HuH-7 (cell line): ENCODE results near the gene MAGI2.
"Not testable (repeated sequence)": the region's sequence is repeated elsewhere in the genome, so short reads cannot be mapped to it uniquely, and the experiment has no call there.

ENCODE experiments used
- DNase-seq: peaks from one replicate; pipeline ENCODE4 v3.0.0; 2011; ENCODE audit warnings: low spot score

Gene MAGI2

DNA sequence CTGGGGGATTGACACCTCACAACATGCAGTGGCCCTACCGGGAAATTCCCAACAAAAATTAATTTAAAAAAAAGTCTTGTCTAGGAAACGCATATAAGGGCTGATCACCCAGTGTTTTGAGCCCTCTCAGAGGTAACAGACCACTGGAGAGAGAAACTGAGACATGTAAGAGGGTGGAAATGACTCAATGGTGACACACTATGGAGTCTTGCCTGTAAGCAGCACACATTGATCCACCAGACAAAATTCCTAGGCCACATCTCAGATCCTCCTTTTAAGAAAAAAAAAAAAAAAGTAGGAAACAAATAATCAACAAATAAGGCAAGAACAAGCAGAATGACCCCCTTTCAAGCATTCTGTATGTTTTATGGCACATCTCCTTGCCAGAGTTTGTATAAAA lies 296.2 kb downstream of the MAGI2 start:
- no peak for DNase-seq

DNA sequence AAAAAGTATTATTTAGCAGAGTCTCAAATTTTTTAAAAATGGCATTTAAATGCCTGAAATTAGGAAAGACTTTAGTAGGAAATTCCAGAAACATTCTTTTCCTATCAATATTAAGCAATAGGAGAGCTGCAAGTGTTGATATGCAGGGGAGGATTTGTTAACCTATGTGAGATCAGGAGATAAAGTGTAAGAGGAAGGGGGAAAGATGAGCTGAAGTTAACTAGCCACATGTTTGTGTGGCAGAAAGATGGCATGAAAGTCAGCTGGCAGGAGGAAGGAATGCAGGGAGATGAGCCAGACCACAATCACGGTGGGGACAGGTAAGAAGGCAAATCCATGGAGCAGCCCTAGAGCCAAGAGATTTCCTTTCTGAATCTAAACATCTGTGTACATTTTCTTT lies 303.6 kb downstream of the MAGI2 start:
- no peak for DNase-seq

DNA sequence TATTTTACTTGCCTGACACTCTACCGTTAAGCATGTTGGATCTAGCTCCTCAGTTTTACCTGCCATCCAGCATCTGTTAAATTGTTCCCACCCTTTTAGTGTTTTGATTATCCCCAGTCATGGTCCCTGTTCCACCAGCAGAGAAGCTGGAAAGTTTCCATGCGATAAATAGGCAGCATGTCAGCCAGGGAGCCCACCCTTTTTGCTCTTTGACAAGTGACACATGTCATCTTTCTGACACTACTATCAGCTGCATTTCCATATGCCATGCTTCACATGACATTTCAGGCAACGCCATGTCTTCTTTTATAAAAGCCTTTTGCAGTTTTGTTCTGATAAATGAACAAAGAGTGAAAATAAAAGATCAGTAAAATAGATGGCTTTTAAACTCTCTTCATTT lies 310.8 kb downstream of the MAGI2 start:
- no peak for DNase-seq

DNA sequence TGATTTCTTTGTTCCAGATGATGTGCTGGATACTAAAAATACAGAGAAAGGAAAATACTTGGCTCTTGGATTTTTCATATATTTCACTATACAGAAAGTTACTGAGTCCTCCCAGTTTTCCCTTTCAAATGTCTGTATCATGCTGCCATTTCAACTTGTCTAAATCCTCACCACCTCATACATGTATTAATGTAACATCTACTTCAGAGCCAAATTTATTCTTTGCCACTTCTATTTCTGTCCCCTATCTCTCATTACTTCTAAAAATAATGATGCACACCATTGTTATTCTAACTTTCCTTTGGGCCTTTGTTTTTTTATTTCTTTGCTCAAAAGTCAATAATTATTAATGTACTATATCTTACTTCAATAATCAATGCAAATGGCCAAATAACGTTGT lies 312.2 kb downstream of the MAGI2 start:
- no peak for DNase-seq

DNA sequence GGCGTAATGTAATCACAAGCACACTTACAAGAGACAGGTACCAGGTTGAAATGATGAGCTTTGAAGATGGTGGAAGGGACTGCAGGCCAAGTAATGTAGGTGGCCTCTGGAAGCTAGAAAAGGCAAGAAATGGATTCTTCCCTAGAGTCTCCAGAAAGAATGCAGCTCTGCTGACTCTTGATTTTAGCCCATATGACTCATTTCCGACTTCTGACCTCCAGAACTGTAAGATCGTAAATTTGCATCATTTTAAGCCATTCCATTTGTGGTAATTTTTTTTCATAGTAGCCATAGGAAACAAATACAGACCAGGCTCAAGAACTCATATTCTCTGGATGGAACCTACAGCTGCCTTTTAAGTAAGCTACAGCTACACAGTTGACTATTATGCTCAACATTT lies 315.5 kb downstream of the MAGI2 start:
- DNase-seq, result no peak

DNA sequence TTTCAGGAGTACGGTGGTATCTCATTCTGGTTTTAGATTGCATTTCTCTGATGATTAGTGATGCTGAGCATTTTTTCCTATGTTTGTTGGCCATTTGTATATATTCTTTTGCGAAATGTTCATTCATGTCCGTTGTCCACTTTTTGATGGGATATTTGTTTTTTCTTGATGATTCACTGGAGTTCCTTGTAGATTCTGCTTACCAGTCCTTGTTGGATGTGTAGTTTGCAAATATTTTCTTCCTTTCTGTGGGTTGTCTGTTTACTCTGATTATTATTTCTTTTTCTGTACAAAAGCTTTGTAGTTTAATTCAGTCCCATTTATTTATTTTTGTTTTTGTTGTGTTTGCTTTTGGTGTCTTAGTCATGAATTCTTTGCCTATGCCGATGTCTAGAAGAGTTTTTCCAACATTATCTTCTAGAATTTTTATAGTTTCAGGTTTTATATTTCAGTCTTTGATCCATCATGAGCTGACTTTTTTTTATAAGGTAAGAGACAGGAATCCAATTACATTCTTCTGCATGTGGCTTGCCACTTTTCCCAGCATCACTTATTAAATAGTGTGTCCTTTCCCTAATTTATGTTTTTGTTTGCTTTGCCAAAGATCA lies 320.5 kb downstream of the MAGI2 start:
- no peak for DNase-seq

DNA sequence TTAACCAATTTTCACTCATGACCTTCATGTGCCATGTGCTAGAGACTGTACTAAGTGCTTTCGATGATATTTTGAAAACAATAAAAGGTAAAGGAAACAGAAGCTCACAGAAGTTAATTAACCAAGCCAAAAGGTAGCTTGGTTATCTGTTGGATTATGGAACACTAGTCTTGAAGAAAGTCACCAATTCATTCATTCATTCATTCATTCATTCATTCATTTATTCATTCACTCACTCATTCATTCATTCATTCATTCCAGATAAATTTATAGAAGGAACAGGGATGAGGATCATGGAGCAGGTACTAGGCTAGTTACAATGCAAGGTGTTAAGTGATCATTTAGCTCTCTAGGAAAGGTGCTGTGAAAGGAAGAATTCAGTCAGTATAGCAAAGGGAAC lies 322.8 kb downstream of the MAGI2 start:
- no peak for DNase-seq

DNA sequence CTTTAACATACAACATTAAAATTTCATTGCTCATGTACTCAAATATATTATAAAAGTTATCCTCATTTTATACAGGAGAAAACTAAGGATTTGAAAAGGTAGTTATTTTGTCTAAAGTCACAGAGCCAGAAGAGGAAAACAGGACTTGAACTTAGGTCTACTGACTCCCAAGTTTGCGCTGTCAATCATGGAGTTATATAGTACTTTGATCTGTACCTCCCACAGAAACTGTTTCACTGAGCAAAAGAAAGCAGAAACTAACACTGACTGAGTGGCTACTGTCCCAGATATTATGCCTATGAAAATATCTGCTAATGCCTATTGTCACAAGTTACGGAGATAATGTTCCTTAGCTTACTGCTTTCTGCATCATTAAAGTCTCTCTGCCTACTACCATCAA lies 329.1 kb downstream of the MAGI2 start:
- no peak for DNase-seq

DNA sequence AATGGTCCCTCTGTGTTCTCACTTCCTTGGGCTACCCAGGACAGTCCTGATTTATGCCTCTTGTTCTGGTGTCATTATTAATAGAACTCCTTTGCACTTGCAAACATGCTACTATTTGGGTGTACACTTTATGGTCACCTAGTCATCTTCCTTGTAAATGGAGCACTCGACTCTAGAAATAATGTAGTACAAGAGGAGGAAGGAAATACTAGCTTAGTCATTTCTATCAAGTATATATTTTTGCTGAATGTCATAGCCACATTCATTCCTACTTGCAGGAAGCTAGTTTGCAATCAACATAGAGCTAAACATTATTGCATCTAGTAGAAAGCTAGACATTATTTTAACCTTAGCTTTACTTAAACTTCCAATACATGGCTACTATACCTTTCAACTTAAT lies 335.3 kb downstream of the MAGI2 start:
- DNase-seq, result no peak

DNA sequence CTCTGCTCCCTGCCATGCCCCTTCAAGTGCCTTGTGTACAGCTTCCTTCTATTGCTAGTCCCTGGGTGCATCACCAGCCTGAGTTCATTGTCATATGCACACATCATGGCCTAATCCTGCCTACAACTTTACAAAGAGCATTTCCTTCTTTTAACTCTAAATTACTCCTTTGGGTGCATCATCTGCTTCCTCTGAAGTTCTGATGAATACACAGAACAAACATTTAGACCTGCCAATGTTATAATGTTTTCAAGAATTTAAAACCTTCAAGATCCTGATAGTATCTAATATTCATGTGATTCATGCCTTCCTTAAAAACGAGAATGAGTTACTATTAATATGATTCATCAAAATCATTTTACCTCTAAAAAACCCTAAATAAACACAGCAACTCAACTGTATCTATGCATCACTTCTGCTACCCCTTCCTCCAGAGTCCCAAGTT lies 357.1 kb downstream of the MAGI2 start:
- no peak for DNase-seq

DNA sequence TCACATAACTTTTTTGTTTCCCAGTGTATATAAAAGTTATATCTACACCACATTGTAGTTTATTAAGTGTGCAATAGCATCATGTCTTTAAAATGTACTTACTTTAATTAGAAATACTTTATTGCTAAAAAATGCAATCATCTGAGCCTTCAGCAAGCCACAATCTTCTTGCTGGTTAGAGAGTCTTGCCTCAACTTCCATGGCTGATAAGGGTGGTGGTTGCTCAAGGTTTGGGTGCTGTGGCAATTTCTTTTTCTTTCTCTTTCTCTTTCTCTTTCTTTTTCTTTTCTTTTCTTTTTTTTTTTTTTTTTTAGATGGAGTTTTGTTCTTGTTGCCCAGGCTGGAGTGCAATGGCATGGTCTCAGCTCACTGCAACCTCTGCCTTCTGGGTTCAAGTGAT lies 360.0 kb downstream of the MAGI2 start:
- no peak for DNase-seq

DNA sequence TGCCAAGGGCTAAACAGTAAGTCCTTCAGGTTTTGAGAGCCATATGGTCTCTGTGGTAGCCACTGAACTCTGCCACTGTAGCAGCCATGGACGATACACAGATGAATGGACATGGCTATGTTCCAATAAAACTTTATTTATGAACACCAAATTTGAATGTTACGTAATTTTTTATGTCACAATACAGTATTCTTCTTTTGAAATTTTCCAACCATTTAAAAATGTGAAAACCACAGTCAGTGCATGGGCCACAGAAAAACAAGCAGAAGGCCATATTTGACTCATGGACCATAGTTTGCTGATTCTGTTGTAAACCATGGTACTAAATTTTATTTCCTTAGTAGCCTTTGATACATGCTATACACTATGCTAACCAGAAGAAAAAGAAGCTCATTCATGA lies 361.8 kb downstream of the MAGI2 start:
- no peak for DNase-seq

DNA sequence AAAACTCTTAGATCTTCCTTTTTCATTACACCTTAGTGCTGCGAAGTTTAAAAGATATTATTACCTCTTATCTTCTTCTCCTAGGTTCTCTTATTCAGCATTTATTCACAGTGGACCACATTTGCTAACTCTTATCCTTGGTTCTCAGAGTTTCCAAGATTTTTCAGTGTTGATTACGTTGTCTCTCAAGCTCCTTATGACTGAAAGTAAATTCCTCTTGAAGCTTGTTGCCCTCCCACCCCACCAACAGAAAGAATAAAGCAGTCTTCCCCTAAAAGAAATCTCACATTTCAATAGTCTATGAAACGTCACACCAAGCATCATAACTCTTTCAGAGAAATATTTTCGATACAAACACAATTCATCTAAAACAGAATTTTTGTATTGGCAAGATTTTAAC lies 362.5 kb downstream of the MAGI2 start:
- DNase-seq, result no peak

DNA sequence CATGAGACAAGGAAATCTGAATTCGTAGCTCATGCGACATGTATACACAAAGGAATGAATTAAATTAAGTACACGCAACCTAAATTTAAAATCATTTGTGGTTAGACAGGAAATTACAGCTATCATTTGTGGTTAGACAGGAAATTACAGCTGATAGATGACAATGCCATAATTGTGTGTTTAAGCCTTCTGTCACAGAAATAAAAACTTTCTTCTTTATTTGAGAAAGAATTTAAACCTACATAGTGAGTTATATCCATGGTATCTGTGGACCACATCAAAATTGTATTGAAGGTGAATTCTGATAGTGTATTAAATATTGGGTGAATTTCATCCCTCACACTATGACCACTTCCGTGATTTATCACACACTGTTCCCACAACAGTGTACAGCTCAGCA lies 362.9 kb downstream of the MAGI2 start:
- DNase-seq, result no peak

DNA sequence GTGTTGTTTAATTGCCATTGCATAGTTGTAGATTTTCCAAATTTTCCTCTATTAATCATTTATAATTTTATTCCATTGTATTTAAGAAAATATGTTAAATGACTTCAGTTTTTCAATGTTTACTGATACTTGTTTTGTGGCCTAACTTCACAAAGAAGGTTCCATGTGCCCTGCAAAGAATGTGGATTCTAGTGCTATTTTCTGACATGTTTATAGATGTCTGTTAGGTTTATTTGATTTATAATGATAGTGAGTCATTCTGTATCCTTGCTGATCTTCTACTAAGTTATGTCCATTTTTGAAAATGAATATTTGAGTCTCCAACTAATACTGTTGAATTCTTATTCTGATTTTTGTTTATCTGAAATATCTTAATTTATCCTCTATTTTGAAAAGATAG lies 369.0 kb downstream of the MAGI2 start:
- DNase-seq, result no peak

DNA sequence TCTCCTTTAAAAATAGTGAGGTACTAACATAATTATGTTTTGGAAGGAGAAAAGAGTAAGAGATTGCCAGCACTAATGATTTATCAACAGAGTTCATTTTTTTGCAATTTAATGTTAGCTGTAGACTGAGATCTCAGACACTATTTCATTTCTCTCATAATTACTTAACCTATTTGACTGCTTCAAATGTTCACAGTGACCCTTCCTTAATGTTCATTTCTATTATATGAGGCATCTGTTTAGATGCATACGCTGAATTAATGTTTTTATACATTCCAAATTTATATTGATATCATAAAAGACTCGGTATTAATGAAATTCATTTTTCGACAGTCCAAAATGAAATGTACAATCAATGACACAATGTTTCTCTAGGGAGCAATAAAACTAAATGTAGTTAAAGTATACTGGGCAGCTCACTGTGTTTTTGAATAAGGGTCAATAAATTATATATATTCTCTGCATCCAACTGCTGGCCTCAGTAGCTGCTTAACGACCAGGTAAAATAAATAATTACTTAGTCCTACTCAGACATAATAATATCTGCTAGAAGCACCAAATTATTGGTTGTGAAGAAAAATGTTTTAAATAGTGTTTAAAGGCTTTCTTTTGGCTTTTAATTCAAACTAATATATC lies 373.4 kb downstream of the MAGI2 start:
- DNase-seq, result no peak

DNA sequence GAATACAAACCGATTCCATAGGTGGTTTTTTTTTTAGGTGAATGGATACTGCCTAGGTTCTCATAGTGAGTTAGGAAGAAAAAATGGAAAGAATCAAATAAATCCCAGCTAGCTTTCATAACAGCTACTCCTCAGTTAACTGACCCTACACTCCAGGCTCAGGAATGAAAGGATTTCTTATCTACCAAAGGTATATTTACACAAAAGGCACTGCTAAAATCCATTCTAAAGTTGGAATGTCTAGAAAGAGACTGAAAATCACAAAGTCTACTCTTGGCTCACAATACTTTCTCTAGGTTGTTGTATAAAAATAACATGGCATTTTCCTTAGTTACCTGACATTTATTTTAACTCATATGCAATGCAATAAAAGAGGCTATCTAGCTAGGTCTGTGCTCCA lies 375.2 kb downstream of the MAGI2 start:
- DNase-seq, result no peak

DNA sequence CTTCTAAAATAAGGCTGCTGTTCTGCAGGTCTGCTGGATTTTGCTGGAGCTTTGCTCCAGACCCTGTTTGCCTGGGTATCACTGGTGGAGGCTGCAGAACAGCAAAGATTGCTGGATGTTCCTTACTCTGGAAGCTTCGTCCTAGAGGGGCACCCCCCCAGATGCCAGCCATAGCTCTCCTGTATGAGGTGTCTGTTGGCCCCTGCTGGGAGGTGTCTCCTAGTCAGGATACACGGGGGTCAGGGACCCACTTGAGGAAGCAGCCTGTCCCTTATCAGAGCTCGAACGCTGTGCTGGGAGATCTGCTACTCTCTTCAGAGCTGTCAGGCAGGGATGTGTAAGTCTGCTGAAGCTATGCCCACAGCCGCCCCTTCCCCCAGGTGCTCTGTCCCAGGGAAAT lies 382.3 kb downstream of the MAGI2 start:
- not testable (repeated sequence) for DNase-seq

DNA sequence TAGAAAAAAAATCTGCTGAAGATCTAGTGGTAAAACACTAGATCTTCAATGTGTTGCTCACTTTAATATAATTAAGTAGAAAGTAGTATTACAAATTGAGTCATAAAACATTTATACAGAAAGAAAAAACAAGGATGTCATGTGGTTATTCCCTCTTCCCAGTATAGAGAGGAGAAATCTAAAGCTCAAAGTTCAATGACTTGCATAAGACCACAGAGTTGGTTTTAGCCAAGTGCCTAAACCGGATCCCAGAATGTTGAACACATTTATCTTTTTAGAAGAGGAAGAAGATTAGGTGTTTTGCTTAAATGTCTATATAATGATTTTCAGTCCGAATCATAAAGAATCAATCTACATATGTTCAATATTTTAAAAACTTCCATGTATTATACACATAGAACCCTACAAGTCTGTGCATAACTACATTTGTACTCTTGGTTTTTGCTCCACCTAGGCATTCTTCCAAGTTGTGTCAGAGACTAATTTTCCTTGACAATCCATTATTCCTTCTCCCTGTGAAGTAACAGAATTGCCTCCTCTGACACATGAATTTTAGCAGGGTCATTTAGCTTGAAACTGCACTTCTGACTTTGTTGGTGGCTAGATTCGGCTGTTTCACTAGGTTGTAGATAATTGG lies 389.2 kb downstream of the MAGI2 start:
- DNase-seq, result no peak

DNA sequence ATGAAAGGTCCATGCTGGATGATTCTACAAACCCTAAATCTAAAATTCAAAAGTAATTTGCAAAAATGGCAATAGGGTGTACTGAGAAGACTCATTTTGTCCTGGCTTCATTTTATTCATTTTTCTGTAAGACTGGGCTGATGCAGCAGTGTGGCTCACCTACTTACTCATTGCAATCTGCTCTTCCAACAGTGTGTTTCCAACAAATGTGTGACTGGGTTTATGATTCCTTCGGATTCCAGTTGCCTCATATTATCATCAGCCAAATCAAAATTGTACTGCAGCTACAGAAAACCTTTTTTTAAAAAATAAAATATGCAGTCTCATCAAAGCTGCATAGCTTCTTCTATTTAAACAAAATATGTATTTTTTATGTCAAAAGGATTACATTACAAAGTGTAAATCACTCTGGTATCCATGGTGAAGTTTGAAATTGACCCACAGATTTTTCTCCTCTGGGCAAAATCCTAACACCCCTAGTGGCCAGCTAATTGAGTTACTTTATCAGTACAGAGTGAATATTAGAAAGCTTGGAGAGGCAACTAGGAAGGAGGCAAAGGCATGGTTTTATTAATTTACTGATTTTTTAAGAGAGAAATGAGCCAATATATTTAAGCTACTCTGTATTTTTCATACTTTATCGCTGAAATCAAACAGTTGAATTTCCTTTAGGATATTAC lies 390.3 kb downstream of the MAGI2 start:
- no peak for DNase-seq

DNA sequence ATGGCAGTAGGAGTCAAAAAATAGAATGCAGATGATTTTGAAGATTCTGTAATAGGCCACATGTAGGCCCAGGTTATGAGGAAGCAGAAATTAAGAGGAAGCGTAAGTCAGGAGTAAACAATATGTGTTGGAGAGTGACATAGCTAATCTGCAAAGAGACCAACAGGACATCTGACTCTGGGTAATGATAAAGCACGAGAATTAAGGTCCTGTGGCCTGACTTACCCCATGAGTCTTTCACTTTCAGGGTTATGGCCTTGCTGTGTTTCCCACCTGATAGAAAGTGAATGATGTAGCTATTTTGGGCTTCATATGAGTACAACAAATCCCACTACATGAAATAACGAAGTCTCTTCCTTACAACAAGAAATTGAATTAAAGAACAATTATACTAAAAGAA lies 393.0 kb downstream of the MAGI2 start:
- DNase-seq, result no peak

DNA sequence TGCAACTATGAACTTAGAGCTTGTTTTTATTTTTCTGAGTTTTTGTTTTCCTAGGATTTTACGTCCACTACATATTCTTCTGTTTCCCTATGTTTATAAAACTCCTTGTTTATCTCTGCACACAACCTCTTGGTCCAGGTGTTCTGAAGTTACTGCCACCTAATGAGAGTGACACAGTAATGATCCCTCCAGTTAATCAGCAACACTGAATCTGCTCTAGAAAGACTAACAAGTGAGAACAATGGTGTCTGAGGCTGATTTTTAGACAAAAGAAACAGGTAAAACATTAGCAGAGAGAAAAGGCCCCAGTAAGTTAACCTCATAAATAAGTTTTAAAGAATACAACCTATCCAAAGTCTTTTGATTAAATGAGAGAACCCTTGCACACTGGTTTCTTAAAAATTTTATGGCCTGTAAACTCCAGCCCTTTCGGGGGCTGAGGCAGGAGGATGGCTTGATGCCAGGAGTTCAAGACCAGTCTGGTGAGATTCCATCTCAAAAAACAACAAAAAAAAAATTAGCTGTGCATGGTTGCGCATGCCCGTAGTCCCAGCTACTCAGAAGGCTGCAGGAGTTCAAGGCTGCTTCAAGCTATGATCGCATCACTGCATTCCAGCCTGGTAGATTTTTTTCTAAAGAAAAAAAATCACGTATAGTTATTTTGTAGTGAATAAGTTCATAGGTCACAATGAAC lies 397.6 kb downstream of the MAGI2 start:
- DNase-seq, result no peak

DNA sequence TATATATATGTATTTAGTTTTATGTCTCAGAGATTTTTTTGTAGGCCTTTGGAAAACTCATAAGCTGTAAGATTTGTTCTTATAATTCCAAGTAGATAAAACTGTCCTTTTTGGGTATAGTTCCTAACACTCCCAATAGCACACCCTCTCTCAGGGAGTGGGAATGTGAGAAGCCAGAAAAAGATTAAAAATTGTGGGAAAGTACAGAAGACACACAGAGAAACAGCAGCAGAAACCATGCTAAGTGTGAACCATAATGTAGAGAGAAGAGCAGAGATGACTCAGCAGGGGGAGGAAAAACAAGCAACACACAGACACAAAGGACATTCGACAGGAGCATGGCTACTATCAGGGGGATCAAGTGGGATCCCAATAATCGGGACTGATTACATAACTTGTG lies 401.6 kb downstream of the MAGI2 start:
- DNase-seq, result no peak
